Measurements from ENCODE around the gene CARD19.

DNA sequence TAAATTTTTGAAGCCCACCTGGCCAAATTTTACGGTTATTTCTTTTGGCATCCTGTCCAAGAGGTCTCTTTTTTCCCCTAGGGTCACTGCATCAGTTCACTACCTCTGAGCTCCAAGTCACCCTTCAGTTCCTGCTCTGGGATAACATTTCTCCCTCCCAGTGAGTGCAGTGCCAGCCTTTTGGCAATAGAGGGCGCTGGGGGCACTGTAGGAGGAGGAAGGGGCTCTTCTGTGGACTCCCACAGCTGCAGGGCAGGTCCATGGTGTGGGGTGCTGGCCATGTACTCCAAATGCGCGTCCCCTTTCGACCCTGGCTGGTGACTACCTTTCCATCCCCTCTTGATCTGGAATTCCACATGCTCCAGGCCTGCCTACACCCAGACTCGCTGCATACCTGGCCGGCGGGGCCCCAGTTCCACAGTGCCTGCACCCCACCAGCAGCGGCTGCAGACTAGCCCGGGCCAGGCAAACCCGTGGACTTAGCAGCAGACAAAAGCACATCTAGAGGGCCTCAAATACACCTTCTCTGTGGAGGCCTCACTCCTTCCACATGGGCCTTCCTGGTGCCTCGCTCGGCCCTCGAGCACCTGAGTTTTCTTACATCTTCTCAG is 58.4 kb downstream of the CARD19 start:
- TF ChIP-seq POLR2AphosphoS5 (IDR thresholded peaks at IDR 0.05; ENCODE audit: low read depth, low read length): no peak
- no peak for TF ChIP-seq POLR2A (IDR thresholded peaks at IDR 0.05; ENCODE audit: low read depth, low read length)
- TF ChIP-seq TAF1 (IDR thresholded peaks at IDR 0.05; ENCODE audit: borderline replicate concordance, low read depth, low read length): no peak
